Adrenal gland (tissue), 19 donors: ENCODE data around the gene RASGRF2. TPM values are rescaled to one million over a fixed set of nuclear protein-coding genes. Genes with fewer than 3 reads are reported as not detected.
A peak's percentile ranks its signal among the peaks of the same experiment; 100 is the strongest.

ENCODE experiments used
- DNase-seq, 7 donors: peaks; one replicate each; pipeline ENCODE4 v3.0.0-alpha.2; 2019 to 2020
- H3K27ac ChIP-seq, 5 donors: fragments of 200-600 bp; sonication (generic) in 4 of 5; 1 replicate in 3 of 5; 2 replicates in 2 of 5; pipeline versions ENCODE4 v1.5.1 to v1.8.0; 2016 to 2020; ENCODE audit warnings: mild to moderate bottlenecking in 1 of 5
- H3K27me3 ChIP-seq: fragments of 200-600 bp; 2 replicates; pipeline ENCODE4 v1.8.0; 2021
- H3K36me3 ChIP-seq, 2 donors: fragments of 200-600 bp; replicated peaks in 1 of 2; 1 replicate in 1 of 2; 2 replicates in 1 of 2; pipeline versions ENCODE4 v1.5.1 to v1.8.0; 2018 to 2022
- H3K4me1 ChIP-seq, 2 donors: fragments of 200-600 bp; replicated peaks in 1 of 2; 1 replicate in 1 of 2; 2 replicates in 1 of 2; pipeline versions ENCODE4 v1.5.1 to v1.8.0; 2018 to 2021
- H3K4me3 ChIP-seq, 4 donors: fragments of 200-600 bp; sonication (generic) in 3 of 4; one replicate each; pipeline ENCODE4 v1.5.1; 2016 to 2018
- H3K9me3 ChIP-seq, 3 donors: fragments of 200-600 bp; sonication (generic) in 1 of 3; replicated peaks in 1 of 3; 1 replicate in 2 of 3; 2 replicates in 1 of 3; pipeline versions ENCODE4 v1.5.1 to v1.8.0; 2016 to 2021
- CTCF ChIP-seq, 6 experiments: fragments of 450-650 bp in 4 of 6; fragments of 200-600 bp in 2 of 6; sonication (generic) in 1 of 6; IDR thresholded peaks; 1 replicate in 5 of 6; 2 replicates in 1 of 6; pipeline versions ENCODE4 v1.5.1 to v1.8.0; 2016 to 2021; ENCODE audit warnings: antibody characterized with exemption in 6 of 6, mild to moderate bottlenecking in 2 of 6, moderate library complexity in 1 of 6
- POLR2A ChIP-seq, 2 donors: fragments of 450-650 bp; IDR thresholded peaks; one replicate each; pipeline ENCODE4 v1.6.1; 2017; ENCODE audit warnings: antibody characterized with exemption in 2 of 2, mild to moderate bottlenecking in 2 of 2, moderate library complexity in 1 of 2
- WGBS, 4 donors: extraction: QIAGEN DNeasy Blood & Tissue Kit in 2 of 4; methylation state at CpG; one replicate each; pipeline versions ENCODE4 v1.1.5 to v1.1.7; 2013 to 2017; 5-methylcytosine and 5-hydroxymethylcytosine counted together
- intact Hi-C, 2 donors: fragments of 100-400 bp; cut with DNase I; formaldehyde crosslinking; loops; one replicate each; pipeline versions ENCODE4 v1.14.1 to v1.15.0; 2022 to 2023
- long read RNA-seq, 10 donors: library from polyadenylated mRNA in 3 of 10; unstranded in 2 of 10; stranded (forward) in 1 of 10; transcript quantifications; one replicate each; pipeline ENCODE4 v2.0.0 and lab custom pipeline, GENCODE V29; 2021 to 2026
- polyA plus RNA-seq, 3 donors: library from polyadenylated mRNA; stranded (reverse); fragments of 200-250 nt in 2 of 3; fragments of 350-450 nt in 1 of 3; fragmentation: Illumina TruSeq in 1 of 3; extraction: RNeasy Lipid Tissue Mini Kit (QIAGEN cat#74804) in 1 of 3; gene quantifications; one replicate each; pipeline ENCODE4 v1.2.3, GENCODE V29; 2013 to 2014
- total RNA-seq, 9 donors: library from RNA; depleted of rRNA in 4 of 9; stranded (reverse); fragments of >200 nt in 4 of 9; fragments of 120-200 nt in 1 of 9; fragmentation: NEBNext Ultra II Directional in 1 of 9; extraction: Animal tissue kit (Norgen Biotek cat#: 25700) in 1 of 9; gene quantifications; one replicate each; pipeline versions ENCODE4 v1.1.0 to v1.2.4, GENCODE V29; 2013 to 2023
- donor health status: healthy with polysubstance abuse.
- donor health status: Bipolar disorder and iron deficiency.
- donor health status: DM: yes; HTN: yes; CAD: no.
- donor health status: DM: no; HTN: no; CAD: no.
- donor health status: DM: no; HTN: no; CAD: no.
- donor health status: DM: yes; HTN: yes; CAD: no.

Gene RASGRF2
- 1 to 10 TPM in 8 of 9 donors, under 1 TPM in 1; 0.33 to 5.7 (median 2.5) TPM for total RNA-seq
- 1 to 10 TPM; 1.6 to 2.5 (median 2.1) TPM for polyA plus RNA-seq
- long read RNA-seq, donor 1 = 0 reads
- long read RNA-seq, donor 2 = 0 reads
- long read RNA-seq, donor 3 = 0 reads
- long read RNA-seq, donor 4 = 0 reads
- long read RNA-seq, donor 5 = 0 reads
- long read RNA-seq, donor 6 = 0 reads
- long read RNA-seq, donor 7 = 0 reads
- long read RNA-seq, donor 8 = 0 reads
- long read RNA-seq, donor 9 = 0 reads
- long read RNA-seq, donor 10 = 0 reads

GRCh38 chr5:80959768-80960442 is at the start of gene RASGRF2:
RASGRF2 (plus strand) TSS chr5:80960363; CDS start chr5:80960739, 376 bp downstream.
- peak in 4 of 7 donors; percentile 2 to 19 (median 18) for DNase-seq
- peaks cover 23% of the 10 kb centered on the region for H3K27me3 ChIP-seq
- peak within 1 kb of the TSS in 1 of 4 donors; percentile 57 for H3K4me3 ChIP-seq
- H3K36me3 ChIP-seq = no peaks in the 10 kb centered on the region
- TF ChIP-seq POLR2A (IDR thresholded peaks at IDR 0.05) (no peak), CTCF (IDR thresholded peaks at IDR 0.05) (no peak)
- peak within 1 kb of the TSS in 1 of 5 donors; percentile 71 for H3K27ac ChIP-seq
- 11 to 83% (median 19%) methylated on average over 10 to 66 of the region's 66 CpGs for WGBS, 4 donors
- H3K9me3 ChIP-seq = no peaks in the 10 kb centered on the region
- intact Hi-C loops = no loop called here
- peaks cover 0 to 4% of the 10 kb centered on the region in 2 donors for H3K4me1 ChIP-seq

GRCh38 chr5:80912479-80912878 is 47.7 kb upstream of the RASGRF2 start:
- Histone ChIP-seq H3K4me1 (no peaks in the 10 kb centered on the region), H3K36me3 (no peaks in the 10 kb centered on the region), H3K4me3 (no peak overlapping the region), H3K9me3 (no peaks in the 10 kb centered on the region), H3K27ac (no peak overlapping the region), H3K27me3 (no peaks in the 10 kb centered on the region)
- TF ChIP-seq CTCF (IDR thresholded peaks at IDR 0.05) (no peak), POLR2A (IDR thresholded peaks at IDR 0.05) (no peak)
- intact Hi-C loops = no loop called here
- WGBS, 4 donors = 83 to 97% (median 95%) methylated on average over 3 of the region's 3 CpGs
- no peak for DNase-seq

- no peaks in the 10 kb centered on the region for H3K4me1 ChIP-seq
- H3K36me3 ChIP-seq = no peaks in the 10 kb centered on the region
- 74 to 90% (median 84%) methylated on average over 1 of the region's 1 CpG for WGBS, 4 donors
- H3K27me3 ChIP-seq = no peaks in the 10 kb centered on the region
- no peak overlapping the region for H3K4me3 ChIP-seq
- DNase-seq = no peak
- H3K9me3 ChIP-seq = no peaks in the 10 kb centered on the region
- H3K27ac ChIP-seq = no peak overlapping the region
- intact Hi-C loops = no loop called here
- no peak for TF ChIP-seq POLR2A (IDR thresholded peaks at IDR 0.05)
- TF ChIP-seq CTCF (IDR thresholded peaks at IDR 0.05) = no peak
These were observed 44.4 kb upstream of the RASGRF2 start for GRCh38 chr5:80915716-80916115.

GRCh38 chr5:80916676-80917075 is 43.5 kb upstream of the RASGRF2 start:
- intact Hi-C loops = no loop called here

More at GRCh38 chr5:80916676-80917075, 43.5 kb upstream of the RASGRF2 start:
- no peaks in the 10 kb centered on the region for H3K4me1 ChIP-seq
- no peak for DNase-seq
- no peaks in the 10 kb centered on the region for H3K36me3 ChIP-seq
- no peaks in the 10 kb centered on the region for H3K27me3 ChIP-seq
- no peak overlapping the region for H3K27ac ChIP-seq
- H3K9me3 ChIP-seq = no peaks in the 10 kb centered on the region
- WGBS, 4 donors = 87 to 89% (median 89%) methylated on average over 4 of the region's 4 CpGs
- TF ChIP-seq POLR2A (IDR thresholded peaks at IDR 0.05) (no peak), CTCF (IDR thresholded peaks at IDR 0.05) (no peak)
- no peak overlapping the region for H3K4me3 ChIP-seq
